ENCODE results near the gene ENO3.
"Not testable (repeated sequence)": the region's sequence is repeated elsewhere in the genome, so short reads cannot be mapped to it uniquely, and the experiment has no call there.

ENO3 gene

GRCh38 chr17:4950746-4951204, at the start of gene ENO3:
ENO3 (plus strand) TSS chr17:4951119; CDS start chr17:4951830, 711 bp downstream.
- Mint-ChIP-seq H3K4me1 (peaks cover 17% of the 10 kb centered on the region), H3K27me3 (no peaks in the 10 kb centered on the region), H3K9me3 (no peaks in the 10 kb centered on the region), H3K4me3 (peak within 1 kb of the TSS; percentile 90), H3K27ac (peak within 1 kb of the TSS; percentile 97), H3K36me3 (peaks cover 12% of the 10 kb centered on the region)

GRCh38 chr17:4901648-4902344, 49.1 kb upstream of the ENO3 start:
- H3K4me1 Mint-ChIP-seq, result peaks cover 31% of the 10 kb centered on the region
- no peaks in the 10 kb centered on the region for H3K9me3 Mint-ChIP-seq
- H3K4me3 Mint-ChIP-seq, result peak overlapping the region; percentile 19
- no peak overlapping the region for H3K27ac Mint-ChIP-seq
- H3K36me3 Mint-ChIP-seq, result no peaks in the 10 kb centered on the region
- no peaks in the 10 kb centered on the region for H3K27me3 Mint-ChIP-seq

- Mint-ChIP-seq H3K27me3 (no peaks in the 10 kb centered on the region), H3K9me3 (no peaks in the 10 kb centered on the region), H3K4me1 (peaks cover 31% of the 10 kb centered on the region), H3K36me3 (no peaks in the 10 kb centered on the region), H3K27ac (no peak overlapping the region), H3K4me3 (peak overlapping the region; percentile 41)
These were observed 48.4 kb upstream of the ENO3 start for GRCh38 chr17:4902540-4902939.

- Mint-ChIP-seq H3K4me1 (peaks cover 31% of the 10 kb centered on the region), H3K9me3 (no peaks in the 10 kb centered on the region), H3K4me3 (peak within 1 kb of the TSS; percentile 69), H3K27me3 (no peaks in the 10 kb centered on the region), H3K36me3 (no peaks in the 10 kb centered on the region), H3K27ac (no peak within 1 kb of the TSS)
These were observed 47.7 kb upstream of the ENO3 start, which contains the start of gene CHRNE for GRCh38 chr17:4903051-4903818. CHRNE (minus strand) TSS chr17:4903098; CDS start chr17:4903063, 35 bp downstream.

GRCh38 chr17:4906642-4907041, 44.3 kb upstream of the ENO3 start:
- H3K4me1 Mint-ChIP-seq, result peaks cover 18% of the 10 kb centered on the region
- not testable (repeated sequence) for H3K9me3 Mint-ChIP-seq, H3K27me3 Mint-ChIP-seq, H3K27ac Mint-ChIP-seq, H3K36me3 Mint-ChIP-seq, H3K4me3 Mint-ChIP-seq

GRCh38 chr17:4908301-4908700, 42.6 kb upstream of the ENO3 start:
- H3K9me3 Mint-ChIP-seq, result no peaks in the 10 kb centered on the region
- no peaks in the 10 kb centered on the region for H3K27me3 Mint-ChIP-seq

GRCh38 chr17:4908711-4909496, 42.0 kb upstream of the ENO3 start:
- Mint-ChIP-seq H3K27me3 (no peaks in the 10 kb centered on the region), H3K36me3 (no peaks in the 10 kb centered on the region), H3K4me3 (no peak overlapping the region), H3K4me1 (no peaks in the 10 kb centered on the region), H3K9me3 (no peaks in the 10 kb centered on the region), H3K27ac (no peak overlapping the region)

More at GRCh38 chr17:4908301-4908700, 42.6 kb upstream of the ENO3 start:
- no peak overlapping the region for H3K4me3 Mint-ChIP-seq
- H3K36me3 Mint-ChIP-seq, result no peaks in the 10 kb centered on the region
- H3K4me1 Mint-ChIP-seq, result peaks cover 5% of the 10 kb centered on the region
- H3K27ac Mint-ChIP-seq, result no peak overlapping the region

GRCh38 chr17:4913994-4914393, 36.9 kb upstream of the ENO3 start:
- H3K27ac Mint-ChIP-seq, result no peak overlapping the region
- H3K36me3 Mint-ChIP-seq, result no peaks in the 10 kb centered on the region
- H3K27me3 Mint-ChIP-seq, result no peaks in the 10 kb centered on the region
- no peaks in the 10 kb centered on the region for H3K9me3 Mint-ChIP-seq
- no peak overlapping the region for H3K4me3 Mint-ChIP-seq
- no peaks in the 10 kb centered on the region for H3K4me1 Mint-ChIP-seq

- H3K4me1 Mint-ChIP-seq, H3K27me3 Mint-ChIP-seq, H3K27ac Mint-ChIP-seq, H3K9me3 Mint-ChIP-seq, H3K36me3 Mint-ChIP-seq, H3K4me3 Mint-ChIP-seq: not testable (repeated sequence)
These were observed 36.4 kb upstream of the ENO3 start for GRCh38 chr17:4914551-4914950.

- no peak overlapping the region for H3K27ac Mint-ChIP-seq
These were observed 31.3 kb upstream of the ENO3 start for GRCh38 chr17:4919511-4920047.

GRCh38 chr17:4920351-4921048, 30.4 kb upstream of the ENO3 start:
- no peaks in the 10 kb centered on the region for H3K36me3 Mint-ChIP-seq
- H3K27me3 Mint-ChIP-seq, result no peaks in the 10 kb centered on the region
- H3K27ac Mint-ChIP-seq, result no peak overlapping the region
- H3K4me1 Mint-ChIP-seq, result no peaks in the 10 kb centered on the region
- no peaks in the 10 kb centered on the region for H3K9me3 Mint-ChIP-seq
- H3K4me3 Mint-ChIP-seq, result no peak overlapping the region

More at GRCh38 chr17:4919511-4920047, 31.3 kb upstream of the ENO3 start:
- Mint-ChIP-seq H3K4me1 (no peaks in the 10 kb centered on the region), H3K9me3 (no peaks in the 10 kb centered on the region), H3K36me3 (no peaks in the 10 kb centered on the region), H3K4me3 (no peak overlapping the region), H3K27me3 (no peaks in the 10 kb centered on the region)

- Mint-ChIP-seq H3K9me3 (no peaks in the 10 kb centered on the region), H3K36me3 (no peaks in the 10 kb centered on the region), H3K4me1 (no peaks in the 10 kb centered on the region), H3K27me3 (no peaks in the 10 kb centered on the region), H3K4me3 (no peak overlapping the region), H3K27ac (no peak overlapping the region)
These were observed 29.6 kb upstream of the ENO3 start for GRCh38 chr17:4921320-4921719.

- not testable (repeated sequence) for H3K27me3 Mint-ChIP-seq, H3K36me3 Mint-ChIP-seq, H3K4me3 Mint-ChIP-seq, H3K4me1 Mint-ChIP-seq, H3K27ac Mint-ChIP-seq, H3K9me3 Mint-ChIP-seq
These were observed 24.2 kb upstream of the ENO3 start for GRCh38 chr17:4926577-4927335.

GRCh38 chr17:4928881-4929280, 22.0 kb upstream of the ENO3 start:
- no peaks in the 10 kb centered on the region for H3K9me3 Mint-ChIP-seq
- no peaks in the 10 kb centered on the region for H3K36me3 Mint-ChIP-seq
- no peak overlapping the region for H3K4me3 Mint-ChIP-seq
- H3K4me1 Mint-ChIP-seq, result peaks cover 9% of the 10 kb centered on the region
- H3K27me3 Mint-ChIP-seq, result no peaks in the 10 kb centered on the region
- peak overlapping the region; percentile 37 for H3K27ac Mint-ChIP-seq
